Tibial nerve (tissue), 4 donors: ENCODE results near the gene APLNR.

Experiments
- EP300 ChIP-seq, 2 donors: sonication (generic); formaldehyde crosslinking; IDR thresholded peaks; one replicate each; pipeline ENCODE4 v1.6.1; 2017; ENCODE audit warnings: antibody characterized with exemption in 2 of 2, mild to moderate bottlenecking in 1 of 2
- POLR2A ChIP-seq, 2 donors: fragments of 450-650 bp; IDR thresholded peaks; one replicate each; pipeline ENCODE4 v1.6.1; 2017; ENCODE audit warnings: antibody characterized with exemption in 2 of 2, mild to moderate bottlenecking in 2 of 2, moderate library complexity in 2 of 2
- TF ChIP-seq, protein P1 (sequence below), 5 experiments: fragments of 200-600 bp in 3 of 5; fragments of 450-650 bp in 2 of 5; sonication (generic) in 3 of 5; IDR thresholded peaks; one replicate each; pipeline ENCODE4 v1.5.1; 2016 to 2019; ENCODE audit warnings: antibody characterized with exemption in 5 of 5, mild to moderate bottlenecking in 3 of 5, moderate library complexity in 2 of 5

DNA sequence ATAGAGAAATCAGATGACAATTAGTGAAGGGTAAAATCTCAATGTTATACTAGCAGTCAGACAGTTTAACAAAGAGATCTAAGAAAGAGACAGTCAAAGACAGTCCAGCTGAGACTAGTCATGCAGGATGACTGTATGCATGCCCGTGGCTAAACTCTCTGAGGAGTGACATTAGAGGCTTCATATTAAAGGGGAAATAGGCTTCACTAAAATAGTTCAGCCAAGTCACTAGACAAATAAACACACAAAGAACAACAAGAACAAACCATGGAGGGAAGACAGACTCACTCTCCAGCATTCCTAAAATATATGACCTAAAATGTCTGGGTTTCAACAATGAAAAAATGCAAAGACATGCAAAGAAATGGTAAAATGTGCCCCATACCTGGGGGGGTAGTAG, 18.6 kb upstream of the APLNR start:
- TF ChIP-seq EP300 (IDR thresholded peaks at IDR 0.05) = no peak
- TF ChIP-seq POLR2A (IDR thresholded peaks at IDR 0.05) = no peak
- TF ChIP-seq, protein P1, sequence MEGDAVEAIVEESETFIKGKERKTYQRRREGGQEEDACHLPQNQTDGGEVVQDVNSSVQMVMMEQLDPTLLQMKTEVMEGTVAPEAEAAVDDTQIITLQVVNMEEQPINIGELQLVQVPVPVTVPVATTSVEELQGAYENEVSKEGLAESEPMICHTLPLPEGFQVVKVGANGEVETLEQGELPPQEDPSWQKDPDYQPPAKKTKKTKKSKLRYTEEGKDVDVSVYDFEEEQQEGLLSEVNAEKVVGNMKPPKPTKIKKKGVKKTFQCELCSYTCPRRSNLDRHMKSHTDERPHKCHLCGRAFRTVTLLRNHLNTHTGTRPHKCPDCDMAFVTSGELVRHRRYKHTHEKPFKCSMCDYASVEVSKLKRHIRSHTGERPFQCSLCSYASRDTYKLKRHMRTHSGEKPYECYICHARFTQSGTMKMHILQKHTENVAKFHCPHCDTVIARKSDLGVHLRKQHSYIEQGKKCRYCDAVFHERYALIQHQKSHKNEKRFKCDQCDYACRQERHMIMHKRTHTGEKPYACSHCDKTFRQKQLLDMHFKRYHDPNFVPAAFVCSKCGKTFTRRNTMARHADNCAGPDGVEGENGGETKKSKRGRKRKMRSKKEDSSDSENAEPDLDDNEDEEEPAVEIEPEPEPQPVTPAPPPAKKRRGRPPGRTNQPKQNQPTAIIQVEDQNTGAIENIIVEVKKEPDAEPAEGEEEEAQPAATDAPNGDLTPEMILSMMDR (IDR thresholded peaks at IDR 0.05) = no peak
